Mammary epithelial cell (primary cell): ENCODE measurements around the gene CLTCL1.

ENCODE experiments used
- EZH2 ChIP-seq: IDR thresholded peaks from 2 replicates; pipeline ENCODE4 v1.6.1; 2012; ENCODE audit warnings: low read length, inconsistent platforms, borderline replicate concordance
- TF ChIP-seq, protein P1 (sequence below), 2 donors: IDR thresholded peaks in 1 of 2; conservative IDR thresholded peaks in 1 of 2; 2 replicates each; pipeline ENCODE4 v1.5.1; 2011 to 2012; ENCODE audit warnings: inconsistent platforms in 2 of 2, low read length in 2 of 2, mild to moderate bottlenecking in 2 of 2, control low read depth in 1 of 2, low read depth in 1 of 2; ENCODE audit not compliant: insufficient read depth in 1 of 2; ENCODE audit errors: extremely low read depth in 1 of 2

DNA sequence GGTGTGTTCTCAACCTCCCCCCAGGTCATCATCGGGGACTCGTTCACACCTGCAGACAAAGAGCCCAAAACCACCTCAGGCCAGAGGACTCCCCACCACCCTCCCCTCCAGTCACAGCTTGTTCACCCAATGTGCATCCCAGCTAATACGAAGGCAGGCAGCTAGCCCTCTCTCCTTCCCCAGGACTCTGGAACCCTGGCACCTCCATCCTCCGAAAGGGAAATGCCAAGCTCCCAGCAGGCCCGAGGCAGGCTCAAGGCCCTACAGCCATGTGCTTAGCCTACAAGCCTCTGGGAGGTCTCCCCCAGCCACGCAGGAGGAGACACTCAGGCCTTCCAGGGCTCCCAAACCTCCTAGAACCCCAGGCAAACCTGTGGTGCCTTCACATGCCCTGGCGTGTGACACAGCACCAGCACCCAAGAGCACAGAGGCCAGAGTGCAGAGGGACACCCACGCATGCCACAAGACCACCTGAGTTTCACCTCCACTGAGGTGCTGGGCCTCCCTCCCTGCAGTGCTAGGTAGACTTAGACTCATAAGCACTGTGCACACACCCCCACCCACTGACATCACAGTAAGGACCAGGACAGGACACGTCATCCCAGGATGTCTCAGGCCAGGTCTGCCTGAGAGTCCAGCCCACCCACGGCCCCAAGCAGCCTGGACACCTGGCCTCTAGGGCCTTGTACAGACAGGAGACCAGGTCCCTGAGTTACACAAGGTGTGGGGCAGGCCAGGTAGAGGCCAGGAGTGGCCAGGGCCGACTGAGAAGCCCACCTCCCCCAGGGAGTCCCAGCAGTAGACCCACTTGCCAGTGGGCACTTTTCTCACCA is 153.9 kb downstream of the CLTCL1 start:
- no peak for TF ChIP-seq EZH2
- TF ChIP-seq, protein P1, sequence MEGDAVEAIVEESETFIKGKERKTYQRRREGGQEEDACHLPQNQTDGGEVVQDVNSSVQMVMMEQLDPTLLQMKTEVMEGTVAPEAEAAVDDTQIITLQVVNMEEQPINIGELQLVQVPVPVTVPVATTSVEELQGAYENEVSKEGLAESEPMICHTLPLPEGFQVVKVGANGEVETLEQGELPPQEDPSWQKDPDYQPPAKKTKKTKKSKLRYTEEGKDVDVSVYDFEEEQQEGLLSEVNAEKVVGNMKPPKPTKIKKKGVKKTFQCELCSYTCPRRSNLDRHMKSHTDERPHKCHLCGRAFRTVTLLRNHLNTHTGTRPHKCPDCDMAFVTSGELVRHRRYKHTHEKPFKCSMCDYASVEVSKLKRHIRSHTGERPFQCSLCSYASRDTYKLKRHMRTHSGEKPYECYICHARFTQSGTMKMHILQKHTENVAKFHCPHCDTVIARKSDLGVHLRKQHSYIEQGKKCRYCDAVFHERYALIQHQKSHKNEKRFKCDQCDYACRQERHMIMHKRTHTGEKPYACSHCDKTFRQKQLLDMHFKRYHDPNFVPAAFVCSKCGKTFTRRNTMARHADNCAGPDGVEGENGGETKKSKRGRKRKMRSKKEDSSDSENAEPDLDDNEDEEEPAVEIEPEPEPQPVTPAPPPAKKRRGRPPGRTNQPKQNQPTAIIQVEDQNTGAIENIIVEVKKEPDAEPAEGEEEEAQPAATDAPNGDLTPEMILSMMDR (conservative IDR thresholded peaks at IDR 0.05 in 1 of 2, IDR thresholded peaks at IDR 0.05 in 1 of 2; ENCODE audit: extremely low read depth in 1 of 2, insufficient read depth in 1 of 2, low read depth in 1 of 2, low read length in 2 of 2) = no peak
